GM10266 (cell line): ENCODE data around the gene DUSP7.

Source experiments
- DNase-seq: peaks from one replicate; pipeline ENCODE4 v3.0.0; 2012; ENCODE audit errors: extremely low spot score
- TF ChIP-seq, protein P1 (sequence below): IDR thresholded peaks from 2 replicates; pipeline ENCODE4 v1.5.1; 2012; ENCODE audit warnings: mild to moderate bottlenecking, low read depth; ENCODE audit not compliant: control insufficient read depth, insufficient read depth; ENCODE audit errors: missing control alignments

Gene DUSP7

DNA sequence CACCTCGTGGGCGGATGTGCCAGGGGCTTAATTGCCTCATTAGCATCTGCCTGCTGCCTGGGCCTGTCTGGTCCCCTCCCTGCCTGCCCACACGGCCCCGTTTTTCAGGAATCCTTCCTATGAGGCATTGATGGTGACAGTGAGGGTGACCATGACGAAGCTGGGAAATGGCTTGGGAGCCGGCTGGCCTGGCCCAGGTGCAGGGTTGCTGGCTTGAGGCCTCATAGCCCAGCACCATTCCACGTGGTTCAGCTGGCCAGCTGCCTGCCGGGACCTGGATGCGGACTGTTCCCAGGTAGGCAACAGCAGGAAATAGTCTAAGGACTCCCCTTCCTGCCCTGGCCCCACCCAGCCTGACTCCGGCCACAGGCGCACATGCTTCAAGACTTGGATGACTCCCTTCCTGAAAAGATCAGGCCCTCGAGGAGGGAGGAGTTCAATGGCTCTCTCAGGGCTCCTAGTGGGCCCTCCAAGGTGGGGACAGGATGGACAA lies 8.9 kb upstream of the DUSP7 start:
- no peak for DNase-seq
- TF ChIP-seq, protein P1, sequence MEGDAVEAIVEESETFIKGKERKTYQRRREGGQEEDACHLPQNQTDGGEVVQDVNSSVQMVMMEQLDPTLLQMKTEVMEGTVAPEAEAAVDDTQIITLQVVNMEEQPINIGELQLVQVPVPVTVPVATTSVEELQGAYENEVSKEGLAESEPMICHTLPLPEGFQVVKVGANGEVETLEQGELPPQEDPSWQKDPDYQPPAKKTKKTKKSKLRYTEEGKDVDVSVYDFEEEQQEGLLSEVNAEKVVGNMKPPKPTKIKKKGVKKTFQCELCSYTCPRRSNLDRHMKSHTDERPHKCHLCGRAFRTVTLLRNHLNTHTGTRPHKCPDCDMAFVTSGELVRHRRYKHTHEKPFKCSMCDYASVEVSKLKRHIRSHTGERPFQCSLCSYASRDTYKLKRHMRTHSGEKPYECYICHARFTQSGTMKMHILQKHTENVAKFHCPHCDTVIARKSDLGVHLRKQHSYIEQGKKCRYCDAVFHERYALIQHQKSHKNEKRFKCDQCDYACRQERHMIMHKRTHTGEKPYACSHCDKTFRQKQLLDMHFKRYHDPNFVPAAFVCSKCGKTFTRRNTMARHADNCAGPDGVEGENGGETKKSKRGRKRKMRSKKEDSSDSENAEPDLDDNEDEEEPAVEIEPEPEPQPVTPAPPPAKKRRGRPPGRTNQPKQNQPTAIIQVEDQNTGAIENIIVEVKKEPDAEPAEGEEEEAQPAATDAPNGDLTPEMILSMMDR = no peak

DNA sequence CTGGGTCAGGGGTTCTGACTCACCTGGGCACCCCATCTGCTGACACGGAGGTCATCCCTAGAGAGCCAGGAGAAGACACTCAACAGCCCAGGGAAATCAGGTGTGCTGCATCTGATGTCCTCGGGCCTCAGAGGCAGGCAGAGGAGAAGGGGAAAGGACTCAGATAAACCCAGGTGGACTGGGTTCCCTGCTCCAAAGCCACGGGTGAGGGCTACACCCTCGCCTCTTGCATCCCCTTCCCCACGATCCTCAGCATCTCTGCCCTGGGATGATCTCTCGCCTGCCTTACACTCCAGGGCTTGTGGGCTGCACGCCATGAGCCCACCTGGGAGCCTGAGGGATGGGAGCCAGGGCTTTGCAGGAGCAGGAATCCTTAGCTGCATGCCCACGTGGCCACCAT lies 8.2 kb upstream of the DUSP7 start:
- no peak for DNase-seq
- TF ChIP-seq, protein P1 = no peak

DNA sequence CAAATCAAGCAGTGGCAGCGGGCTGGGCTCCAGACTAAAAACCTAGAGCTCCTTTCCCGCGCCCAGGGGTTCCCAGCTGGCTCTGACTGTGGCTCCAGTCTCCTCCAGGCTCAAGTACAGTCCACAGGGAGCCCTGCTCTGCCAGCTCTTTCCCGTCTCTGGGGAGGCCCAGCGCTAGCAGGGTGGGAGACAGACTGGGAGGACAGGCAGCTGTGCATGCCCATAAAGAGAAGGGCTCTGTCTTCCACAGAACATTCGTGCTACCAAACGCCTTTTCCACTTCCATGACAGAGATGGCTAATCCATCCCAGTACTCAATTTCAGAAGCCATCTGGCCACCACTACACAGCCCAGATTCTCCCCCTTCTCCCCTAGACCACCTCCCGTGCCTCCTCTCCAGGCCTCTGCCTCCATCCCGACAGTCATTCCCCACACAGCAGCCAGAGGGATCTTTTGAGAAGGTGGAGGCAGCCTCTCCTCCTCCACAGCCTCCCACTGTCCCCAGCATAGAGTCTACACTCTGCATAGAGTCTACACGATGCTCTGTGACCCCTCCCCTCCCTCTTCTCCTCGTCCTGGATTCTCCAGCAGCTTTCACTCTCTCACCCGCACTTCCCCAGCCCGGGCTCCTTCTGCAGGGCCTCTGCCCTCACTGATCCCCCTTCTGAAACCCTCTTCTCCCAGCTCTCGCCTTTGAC lies 6.8 kb upstream of the DUSP7 start:
- no peak for DNase-seq
- TF ChIP-seq, protein P1 = no peak

DNA sequence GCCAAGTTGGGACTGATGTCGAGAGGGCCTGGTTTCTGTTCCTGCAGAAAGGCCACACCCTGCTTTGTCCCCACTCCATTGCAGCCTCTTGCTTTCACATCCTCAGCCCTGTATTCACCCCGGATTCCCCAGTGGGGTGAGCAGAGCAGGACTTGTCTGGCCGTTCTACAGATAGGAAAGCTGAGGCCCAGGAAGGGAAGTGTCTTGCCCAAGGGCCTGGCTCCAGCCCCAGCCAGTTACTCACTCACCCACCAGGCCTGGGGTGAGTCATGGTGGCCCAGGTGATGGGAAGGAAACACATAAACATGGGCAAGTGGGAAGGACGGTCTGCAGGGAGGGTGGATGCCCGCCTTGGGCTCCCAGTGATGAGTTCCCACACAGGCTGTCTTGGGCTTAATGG lies 6.1 kb upstream of the DUSP7 start:
- peak; percentile 59 for DNase-seq
- TF ChIP-seq, protein P1 = no peak

DNA sequence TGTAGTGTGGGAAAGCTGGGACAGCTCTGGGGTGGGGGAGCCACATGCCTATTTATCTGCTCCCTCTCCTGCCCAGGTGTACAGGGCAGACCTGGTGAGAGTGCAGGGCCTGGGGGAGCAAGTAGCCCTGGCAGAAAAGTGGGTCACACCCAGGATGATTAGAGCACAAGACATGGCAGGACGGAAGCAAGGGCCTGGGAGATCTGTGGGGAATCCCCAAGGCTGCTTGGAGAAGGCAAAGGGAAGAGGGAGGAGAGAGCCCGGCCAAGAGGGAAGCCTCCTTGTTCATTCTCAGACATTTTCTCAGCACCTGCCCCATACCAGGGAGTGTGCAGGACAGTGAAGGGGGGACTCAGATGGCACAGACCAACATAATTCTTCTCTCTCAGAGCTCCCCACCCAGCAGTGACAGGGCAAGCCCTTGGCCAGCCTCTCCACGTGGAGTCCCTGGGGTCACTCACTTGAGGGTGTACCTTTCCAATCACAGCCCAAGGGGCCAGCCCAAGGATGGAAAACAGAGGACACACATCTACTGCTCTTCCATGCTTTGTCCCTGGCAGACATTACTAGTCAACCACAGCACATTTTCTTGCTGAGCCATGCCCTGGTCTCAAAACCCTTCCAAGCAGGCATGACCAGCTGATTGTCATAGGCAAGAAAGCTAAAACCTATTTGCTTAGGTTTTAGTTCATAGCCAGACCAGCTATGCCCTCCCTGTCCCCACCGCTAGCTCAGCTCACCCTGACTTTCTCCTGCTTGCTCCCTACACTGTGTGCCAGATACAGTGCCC lies 4.9 kb upstream of the DUSP7 start:
- TF ChIP-seq, protein P1 = no peak
- DNase-seq = no peak

DNA sequence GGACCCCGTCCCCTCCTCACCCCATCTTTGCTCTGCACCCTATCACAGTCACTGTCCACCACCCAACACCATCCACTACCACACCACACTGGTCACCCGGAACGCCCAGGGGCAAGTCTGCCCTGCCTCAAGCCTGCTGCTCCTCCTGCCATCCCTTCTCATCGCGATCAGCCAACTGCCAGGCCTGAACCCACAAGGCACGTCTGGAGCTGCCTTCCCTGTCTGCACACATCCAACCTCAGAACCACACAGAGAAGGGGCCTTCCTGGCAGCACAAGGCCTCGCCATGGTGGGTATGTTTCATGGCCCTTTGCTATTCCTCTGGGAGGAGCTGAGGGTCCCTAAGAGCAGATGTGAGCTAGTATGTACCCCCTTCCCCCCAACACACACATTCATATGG lies 3.4 kb upstream of the DUSP7 start:
- TF ChIP-seq, protein P1 = no peak
- DNase-seq = no peak
